SK-N-SH (cell line): ENCODE measurements around the gene BBS4. TPM values are rescaled to one million over a fixed set of nuclear protein-coding genes. Genes with fewer than 3 reads are reported as not detected.

Source experiments
- CTCF ChIA-PET: fragments of 300-600, 350-600 bp; formaldehyde crosslinking; extraction: SDS; loops from one replicate; lab custom pipeline; 2021; lab: Yijun Ruan, JAX
- POLR2A ChIA-PET: fragments of 350-600 bp; sonication (Branson Sonifier 250); formaldehyde crosslinking; extraction: SDS; loops from one replicate; lab custom pipeline; 2020; ENCODE audit warnings: antibody characterized with exemption, inconsistent platforms; lab: Yijun Ruan, JAX
- DNase-seq: peaks from one replicate; pipeline ENCODE4 v3.0.0; 2012
- H2AFZ ChIP-seq: fragments of 200-600 bp; sonication (generic); 2 replicates; pipeline ENCODE4 v1.8.1; 2016; ENCODE audit warnings: antibody characterized with exemption, mild to moderate bottlenecking, low read depth
- H3F3A ChIP-seq: fragments of 200-600 bp; sonication (generic); replicated peaks from 2 replicates; pipeline ENCODE3; 2016; ENCODE audit warnings: antibody characterized with exemption, mild to moderate bottlenecking; ENCODE audit not compliant: insufficient read depth
- H3K27ac ChIP-seq, 2 experiments: fragments of 200-500 bp in 1 of 2; fragments of 200-600 bp in 1 of 2; sonication (Bioruptor generic) in 1 of 2; sonication (generic), shearing (Covaris generic) in 1 of 2; 2 replicates each; pipeline versions ENCODE4 v1.5.1 to v1.6.1; 2014 to 2016; ENCODE audit warnings: low read depth in 2 of 2, inconsistent platforms in 1 of 2, low read length in 1 of 2, mild to moderate bottlenecking in 1 of 2, mixed read lengths in 1 of 2
- H3K27me3 ChIP-seq: fragments of 200-600 bp; sonication (generic), shearing (Covaris generic); 2 replicates; pipeline ENCODE4 v1.6.1; 2016; ENCODE audit warnings: mixed run types; ENCODE audit not compliant: insufficient read depth
- H3K36me3 ChIP-seq, 2 experiments: fragments of 200-500 bp in 1 of 2; fragments of 200-600 bp in 1 of 2; sonication (Bioruptor generic) in 1 of 2; sonication (generic) in 1 of 2; replicated peaks in 1 of 2; 2 replicates each; pipeline versions ENCODE3 to v1.5.1; 2014 to 2016; ENCODE audit warnings: low read length in 1 of 2, mild to moderate bottlenecking in 1 of 2; ENCODE audit not compliant: insufficient read depth in 2 of 2, control insufficient read depth in 1 of 2
- H3K4me1 ChIP-seq, 2 experiments: fragments of 200-500 bp in 1 of 2; fragments of 200-600 bp in 1 of 2; sonication (Bioruptor generic) in 1 of 2; sonication (generic), shearing (Covaris generic) in 1 of 2; 2 replicates each; pipeline versions ENCODE4 v1.5.1 to v1.6.1; 2014 to 2016; ENCODE audit warnings: low read depth in 1 of 2, low read length in 1 of 2, mixed run types in 1 of 2; ENCODE audit not compliant: insufficient read depth in 2 of 2, control insufficient read depth in 1 of 2
- H3K4me2 ChIP-seq: fragments of 200-600 bp; sonication (generic), shearing (Covaris generic); 2 replicates; pipeline ENCODE4 v1.6.1; 2017; ENCODE audit warnings: mixed run types
- H3K4me3 ChIP-seq, 2 experiments: fragments of 200-500 bp in 1 of 2; fragments of 200-600 bp in 1 of 2; sonication (Bioruptor generic) in 1 of 2; sonication (generic), shearing (Covaris generic) in 1 of 2; 2 replicates each; pipeline versions ENCODE4 v1.5.1 to v1.8.1; 2014 to 2016; ENCODE audit warnings: low read depth in 2 of 2, inconsistent platforms in 1 of 2, low read length in 1 of 2, mild to moderate bottlenecking in 1 of 2, mixed read lengths in 1 of 2, moderate library complexity in 1 of 2
- H3K79me2 ChIP-seq: fragments of 200-600 bp; sonication (generic); 2 replicates; pipeline ENCODE4 v1.8.1; 2017; ENCODE audit warnings: mild to moderate bottlenecking; ENCODE audit not compliant: insufficient read depth
- H3K9ac ChIP-seq: fragments of 200-600 bp; sonication (generic); 2 replicates; pipeline ENCODE4 v1.6.1; 2017; ENCODE audit warnings: mixed run types
- H3K9me2 ChIP-seq: fragments of 200-600 bp; sonication (generic); 2 replicates; pipeline ENCODE4 v1.6.1; 2017; ENCODE audit warnings: mixed run types
- H3K9me3 ChIP-seq: fragments of 200-600 bp; sonication (generic); 2 replicates; pipeline ENCODE4 v1.6.1; 2017; ENCODE audit warnings: mixed run types, mild to moderate bottlenecking, moderate library complexity
- H4K20me1 ChIP-seq: fragments of 200-600 bp; sonication (generic); 2 replicates; pipeline ENCODE4 v1.6.1; 2017; ENCODE audit warnings: mild to moderate bottlenecking, mixed run types; ENCODE audit not compliant: insufficient read depth
- USF1 ChIP-seq: IDR thresholded peaks from 2 replicates; pipeline ENCODE4 v1.4.0; 2012; ENCODE audit warnings: low read depth, borderline replicate concordance
- WGBS: methylation state at CpG from one replicate; pipeline ENCODE4 v1.1.6; 2017; ENCODE audit warnings: low lambda C conversion rate; 5-methylcytosine and 5-hydroxymethylcytosine counted together
- polyA plus RNA-seq, 3 experiments: library from polyadenylated mRNA; depleted of rRNA; stranded (reverse); fragments of >200 nt; gene quantifications; 2 replicates each; pipeline ENCODE4 v1.2.3, GENCODE V29; 2012
- small RNA-seq, 7 experiments: library from RNA; depleted of rRNA; stranded (forward); fragments of <200 nt; gene quantifications; one replicate each; pipeline ENCODE3, GENCODE V24; 2012

BBS4 gene
- polyA plus RNA-seq, 1 of the 3 experiments (the other 2 are of a cell fraction), result 18.5 TPM

- H3K9me3 ChIP-seq, result no peaks in the 10 kb centered on the region
- H3K27me3 ChIP-seq, result no peaks in the 10 kb centered on the region
- POLR2A ChIA-PET, result no interaction called here
- TF ChIP-seq USF1, result no peak
- TF ChIP-seq, all 33 proteins: peak for 0
- CTCF ChIA-PET, result interaction anchor here (1.4 kb wide), 1 partner anchor 484 kb away, joined by 3 read pairs; no protein-coding TSS in a partner anchor
- H3K9ac ChIP-seq, result no peak overlapping the region
- H4K20me1 ChIP-seq, result no peaks in the 10 kb centered on the region
- DNase-seq, result no peak
- H2AFZ ChIP-seq, result no peak overlapping the region
- no peak overlapping the region for H3K4me2 ChIP-seq
- peaks cover 0 to 13% of the 10 kb centered on the region in 2 experiments; a peak in 2 of 4 replicates for H3K4me1 ChIP-seq
- H3K9me2 ChIP-seq, result no peaks in the 10 kb centered on the region
- no peaks in the 10 kb centered on the region for H3K36me3 ChIP-seq
- H3K27ac ChIP-seq, result no peak overlapping the region
- no peak overlapping the region for H3K4me3 ChIP-seq
- WGBS, result 81% methylated on average over 1 of the region's 1 CpG
- H3F3A ChIP-seq, result peaks cover 14% of the 10 kb centered on the region
- peaks cover 9% of the 10 kb centered on the region for H3K79me2 ChIP-seq
Measured at GRCh38 chr15:72787526-72787925, 101.5 kb downstream of the BBS4 start.

Small RNA genes lying within 50 kb of the gene (small RNA-seq; reads per million reads assigned to genes)
- gene RN7SL853P, result 0 reads per million in 7 experiments

Other genes starting within 250 kb of the BBS4 start
- gene ARIH1, start 211.9 kb upstream of the BBS4 start, polyA plus RNA-seq (2012; rRNA removed), result 36.4 and 48.3 TPM in 2 replicates
- gene GOLGA6B, start 31.5 kb upstream of the BBS4 start, polyA plus RNA-seq (2012; rRNA removed), result 0.03 TPM in 1 of 2 replicates, not detected in the other
- not detected in 2 replicates for gene HIGD2B, start within 50 bp of the BBS4 start, polyA plus RNA-seq (2012; rRNA removed)
- gene ADPGK, start 97.6 kb downstream of the BBS4 start, polyA plus RNA-seq (2012; rRNA removed), result 57.3 and 70.7 TPM in 2 replicates